Testis (tissue), 2 donors: ENCODE data around the gene ABL1.

Experiments
- CTCF ChIP-seq, 3 experiments: fragments of 450-650 bp in 2 of 3; fragments of 200-600 bp in 1 of 3; sonication (generic) in 1 of 3; IDR thresholded peaks; one replicate each; pipeline ENCODE4 v1.5.1; 2016 to 2019; ENCODE audit warnings: antibody characterized with exemption in 3 of 3, mild to moderate bottlenecking in 2 of 3, moderate library complexity in 1 of 3
- POLR2A ChIP-seq: fragments of 450-650 bp; IDR thresholded peaks from one replicate; pipeline ENCODE4 v1.6.1; 2017; ENCODE audit warnings: antibody characterized with exemption, mild to moderate bottlenecking, moderate library complexity

- TF ChIP-seq POLR2A (no peak), CTCF (IDR thresholded peaks at IDR 0.05) (no peak)
Measured at GRCh38 chr9:130894546-130894945, 59.5 kb downstream of the ABL1 start.
